ACC112 (cell line): ENCODE results near the gene RGS7.

Source experiments
- H2AFZ ChIP-seq: fragments of 200-600 bp; sonication (generic); one replicate; pipeline ENCODE4 v1.6.0; 2017; ENCODE audit warnings: antibody characterized with exemption, low read length; ENCODE audit not compliant: unreplicated experiment
- H3K27ac ChIP-seq: fragments of 200-600 bp; sonication (generic); 2 replicates; pipeline ENCODE4 v1.5.1; 2014; ENCODE audit warnings: low read depth, mild to moderate bottlenecking, antibody characterized with exemption, low read length, moderate library complexity
- H3K27me3 ChIP-seq: fragments of 200-600 bp; sonication (generic); 2 replicates; pipeline ENCODE4 v1.6.1; 2014; ENCODE audit warnings: mild to moderate bottlenecking, antibody characterized with exemption, low read length, moderate library complexity, mixed read lengths; ENCODE audit not compliant: insufficient read depth
- H3K36me3 ChIP-seq: fragments of 200-600 bp; sonication (generic); 2 replicates; pipeline ENCODE4 v1.6.1; 2016; ENCODE audit warnings: mild to moderate bottlenecking, antibody characterized with exemption, low read length, moderate library complexity, mixed read lengths; ENCODE audit not compliant: insufficient read depth
- H3K4me1 ChIP-seq: fragments of 200-600 bp; sonication (generic); one replicate; pipeline ENCODE4 v1.6.1; 2016; ENCODE audit warnings: low read length, mixed read lengths; ENCODE audit not compliant: insufficient read depth, unreplicated experiment, control insufficient read depth
- H3K4me3 ChIP-seq: fragments of 200-600 bp; sonication (generic); 2 replicates; pipeline ENCODE4 v1.5.1; 2014; ENCODE audit warnings: mild to moderate bottlenecking, low read depth, low read length
- H3K79me2 ChIP-seq: fragments of 200-600 bp; sonication (generic); one replicate; pipeline ENCODE4 v1.6.0; 2016; ENCODE audit warnings: low read length; ENCODE audit not compliant: control insufficient read depth, unreplicated experiment, insufficient read depth

RGS7 gene

DNA sequence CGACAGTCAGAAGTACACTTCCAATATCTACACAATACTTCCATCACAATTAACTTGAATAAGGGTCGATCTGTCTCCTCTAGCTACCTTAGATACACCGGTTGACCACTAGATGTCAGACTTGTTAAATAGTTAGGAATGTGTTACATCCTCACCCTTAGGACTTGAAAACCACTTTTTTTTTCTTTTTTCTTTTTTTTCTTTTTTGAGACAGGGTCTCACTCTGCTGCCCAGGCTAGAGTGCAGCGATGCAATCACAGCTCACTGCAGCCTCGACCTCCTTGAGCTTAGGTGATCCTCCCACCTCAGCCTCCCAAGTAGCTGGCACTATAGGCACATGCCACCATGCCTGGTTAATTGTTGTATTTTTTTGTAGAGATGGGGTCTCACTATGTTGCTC lies 624.6 kb downstream of the RGS7 start:
- H3K4me3 ChIP-seq: no peak overlapping the region
- H2AFZ ChIP-seq: peak overlapping the region; percentile 32
- no peaks in the 10 kb centered on the region for H3K27me3 ChIP-seq
- H3K27ac ChIP-seq: no peak overlapping the region
- no peaks in the 10 kb centered on the region for H3K79me2 ChIP-seq
- H3K4me1 ChIP-seq: peaks cover 4% of the 10 kb centered on the region
- no peaks in the 10 kb centered on the region for H3K36me3 ChIP-seq
